ENCODE measurements around the gene RPAP2.
"Not testable (repeated sequence)": the region's sequence is repeated elsewhere in the genome, so short reads cannot be mapped to it uniquely, and the experiment has no call there.

RPAP2 gene

GRCh38 chr1:92298573-92299476, at the start of gene RPAP2, which contains the start of gene GLMN:
Gene RPAP2, plus strand, starts transcription at chr1:92299059. Its CDS starts 15 bp downstream, at chr1:92299074.
Gene GLMN, minus strand, starts transcription at chr1:92298987. Its CDS starts 988 bp downstream, at chr1:92297999.
- DNase-seq = peak; percentile 59 to 97 (median 77)
- intact Hi-C loops (cut with DNase I) = loop anchor here (10.0 kb wide), 2 partner anchors 224 to 364 kb away; partner anchors contain the start of gene SETSIP

GRCh38 chr1:92254714-92255113, 44.1 kb upstream of the RPAP2 start:
- DNase-seq; intact Hi-C loops (cut with DNase I): not testable (repeated sequence)

GRCh38 chr1:92259350-92259749, 39.5 kb upstream of the RPAP2 start:
- intact Hi-C loops (cut with DNase I) = no loop called here
- no peak for DNase-seq

GRCh38 chr1:92262516-92262915, 36.3 kb upstream of the RPAP2 start:
- DNase-seq = no peak
- intact Hi-C loops (cut with DNase I) = no loop called here

GRCh38 chr1:92273039-92273438, 25.8 kb upstream of the RPAP2 start:
- intact Hi-C loops (cut with DNase I) = no loop called here
- DNase-seq = no peak

GRCh38 chr1:92274939-92275338, 23.9 kb upstream of the RPAP2 start:
- intact Hi-C loops (cut with DNase I) = no loop called here
- no peak for DNase-seq

- intact Hi-C loops (cut with DNase I) = no loop called here
- no peak for DNase-seq
These were observed 22.8 kb upstream of the RPAP2 start for GRCh38 chr1:92276082-92276481.

GRCh38 chr1:92277105-92277723, 21.6 kb upstream of the RPAP2 start:
- intact Hi-C loops (cut with DNase I) = no loop called here
- DNase-seq = no peak

GRCh38 chr1:92279781-92280180, 19.1 kb upstream of the RPAP2 start:
- intact Hi-C loops (cut with DNase I) = not testable (repeated sequence)

GRCh38 chr1:92281411-92281810, 17.4 kb upstream of the RPAP2 start:
- DNase-seq; intact Hi-C loops (cut with DNase I): not testable (repeated sequence)

More at GRCh38 chr1:92279781-92280180, 19.1 kb upstream of the RPAP2 start:
- peak in 1 of 10 donors; percentile 82 for DNase-seq

- intact Hi-C loops (cut with DNase I) = loop anchor here (5.0 to 10.0 kb wide), 4 partner anchors 217 to 779 kb away; partner anchors contain the start of gene SETSIP
- DNase-seq = no peak
These were observed 7.4 kb upstream of the RPAP2 start for GRCh38 chr1:92291372-92291999.

- intact Hi-C loops (cut with DNase I) = loop anchor here (10.0 kb wide), 2 partner anchors 223 to 363 kb away; partner anchors contain the start of gene SETSIP
- no peak for DNase-seq
These were observed 666 bp upstream of the RPAP2 start for GRCh38 chr1:92298213-92298572.

- intact Hi-C loops (cut with DNase I) = loop anchor here (10.0 kb wide), 2 partner anchors 225 to 365 kb away; partner anchors contain the start of gene SETSIP
- no peak for DNase-seq
These were observed 755 bp downstream of the RPAP2 start for GRCh38 chr1:92299477-92300150.

- intact Hi-C loops (cut with DNase I) = no loop called here
- DNase-seq = no peak
These were observed 2.2 kb downstream of the RPAP2 start for GRCh38 chr1:92301021-92301420.

GRCh38 chr1:92306020-92306419, 7.2 kb downstream of the RPAP2 start:
- intact Hi-C loops (cut with DNase I) = no loop called here
- no peak for DNase-seq

- no peak for DNase-seq
- intact Hi-C loops (cut with DNase I) = loop anchor here (1.0 kb wide), 1 partner anchor 315 kb away; no protein-coding TSS in a partner anchor
These were observed 9.1 kb downstream of the RPAP2 start for GRCh38 chr1:92307980-92308379.

GRCh38 chr1:92310185-92310597, 11.3 kb downstream of the RPAP2 start:
- intact Hi-C loops (cut with DNase I) = no loop called here
- DNase-seq = no peak

GRCh38 chr1:92314024-92314423, 15.2 kb downstream of the RPAP2 start:
- no peak for DNase-seq
- intact Hi-C loops (cut with DNase I) = no loop called here

GRCh38 chr1:92315766-92316599, 17.1 kb downstream of the RPAP2 start:
- intact Hi-C loops (cut with DNase I) = no loop called here
- no peak for DNase-seq

All from posterior cingulate gyrus (tissue), 11 donors.